Activated naive CD4-positive, alpha-beta T cell treated with anti-CD3 and anti-CD28 coated beads for 36 hours (primary cell): ENCODE results near the gene CDH13. TPM values are rescaled to one million over a fixed set of nuclear protein-coding genes. Genes with fewer than 3 reads are reported as not detected.

Source experiments
- CTCF ChIA-PET: fragments of 350-600 bp; sonication (Branson Sonifier 250); formaldehyde crosslinking; loops from one replicate; lab custom pipeline; 2021; ENCODE audit warnings: antibody characterized with exemption; lab: Charles Lee
- DNase-seq: peaks from one replicate; pipeline ENCODE4 v3.0.0-alpha.2; 2020
- H3K27ac Mint-ChIP-seq: one replicate; pipeline ENCODE4 v1.8.0; 2021; ENCODE audit warnings: mild to moderate bottlenecking, mixed read lengths
- H3K27me3 Mint-ChIP-seq: one replicate; pipeline ENCODE4 v1.8.0; 2021; ENCODE audit warnings: low read depth, mixed read lengths
- H3K36me3 Mint-ChIP-seq: one replicate; pipeline ENCODE4 v1.8.0; 2021; ENCODE audit warnings: low read depth, mixed read lengths
- H3K4me1 Mint-ChIP-seq: one replicate; pipeline ENCODE4 v1.8.0; 2021; ENCODE audit warnings: low read depth, mixed read lengths
- H3K4me3 Mint-ChIP-seq: one replicate; pipeline ENCODE4 v1.8.0; 2021; ENCODE audit warnings: mild to moderate bottlenecking, moderate library complexity, mixed read lengths
- H3K9me3 Mint-ChIP-seq: one replicate; pipeline ENCODE4 v1.8.0; 2021; ENCODE audit warnings: mixed read lengths
- intact Hi-C: fragments of 100-400 bp; cut with micrococcal nuclease; formaldehyde crosslinking; loops from one replicate; pipeline ENCODE4 v1.15.1; 2023
- total RNA-seq, 2 experiments: library from RNA; stranded (reverse); gene quantifications; one replicate each; pipeline ENCODE4 v1.2.3, GENCODE V29; 2021

CDH13 gene
- total RNA-seq, 2 experiments from 2014 or later, result not detected

DNA sequence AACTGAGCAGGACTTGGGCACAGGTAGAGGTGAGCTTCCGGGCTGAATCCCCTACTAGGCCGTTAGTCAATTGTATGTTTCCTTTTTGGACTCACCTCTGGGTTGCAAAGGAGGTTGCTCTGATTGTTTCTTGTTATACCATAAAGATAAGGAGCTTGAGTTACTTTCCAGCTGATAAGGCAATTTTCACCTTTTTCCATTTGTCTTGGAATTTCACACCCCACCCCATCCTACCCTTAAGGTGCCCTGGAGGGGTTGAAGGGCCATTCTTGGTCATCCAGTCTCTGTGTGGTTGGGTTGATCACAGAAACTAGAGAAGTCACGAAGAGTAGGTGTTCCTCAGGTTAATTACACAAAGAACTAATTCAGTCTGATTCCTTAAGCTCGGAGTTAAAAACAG, 162.2 kb downstream of the CDH13 start:
- Mint-ChIP-seq H3K27me3 (no peaks in the 10 kb centered on the region), H3K9me3 (no peaks in the 10 kb centered on the region), H3K36me3 (no peaks in the 10 kb centered on the region), H3K4me1 (no peaks in the 10 kb centered on the region), H3K4me3 (no peak overlapping the region), H3K27ac (no peak overlapping the region)
- no peak for DNase-seq
- CTCF ChIA-PET, result no interaction called here
- intact Hi-C loops, result no loop called here

DNA sequence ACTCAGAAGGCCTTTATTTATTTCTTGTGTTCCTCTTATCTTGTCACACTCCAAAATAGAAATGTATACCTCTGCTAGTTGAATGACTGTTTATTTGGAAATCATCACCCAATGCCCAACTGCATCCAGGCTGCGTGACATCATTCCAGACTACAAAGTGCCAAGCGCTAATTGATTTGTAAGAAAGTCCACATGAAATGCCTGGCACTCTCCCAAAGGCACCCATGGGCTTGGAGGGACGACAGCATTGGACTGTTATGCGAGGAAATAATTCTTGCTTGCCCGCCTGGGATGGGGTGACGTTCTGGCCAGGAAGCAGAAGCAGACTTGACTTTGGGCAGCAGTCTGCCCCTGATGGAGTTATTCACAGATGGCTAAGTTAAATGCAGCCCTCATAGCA, 165.9 kb downstream of the CDH13 start:
- H3K9me3 Mint-ChIP-seq, result no peaks in the 10 kb centered on the region
- no peak overlapping the region for H3K4me3 Mint-ChIP-seq
- intact Hi-C loops, result no loop called here
- H3K36me3 Mint-ChIP-seq, result no peaks in the 10 kb centered on the region
- no peaks in the 10 kb centered on the region for H3K27me3 Mint-ChIP-seq
- CTCF ChIA-PET, result no interaction called here
- no peak for DNase-seq
- H3K4me1 Mint-ChIP-seq, result no peaks in the 10 kb centered on the region
- no peak overlapping the region for H3K27ac Mint-ChIP-seq

DNA sequence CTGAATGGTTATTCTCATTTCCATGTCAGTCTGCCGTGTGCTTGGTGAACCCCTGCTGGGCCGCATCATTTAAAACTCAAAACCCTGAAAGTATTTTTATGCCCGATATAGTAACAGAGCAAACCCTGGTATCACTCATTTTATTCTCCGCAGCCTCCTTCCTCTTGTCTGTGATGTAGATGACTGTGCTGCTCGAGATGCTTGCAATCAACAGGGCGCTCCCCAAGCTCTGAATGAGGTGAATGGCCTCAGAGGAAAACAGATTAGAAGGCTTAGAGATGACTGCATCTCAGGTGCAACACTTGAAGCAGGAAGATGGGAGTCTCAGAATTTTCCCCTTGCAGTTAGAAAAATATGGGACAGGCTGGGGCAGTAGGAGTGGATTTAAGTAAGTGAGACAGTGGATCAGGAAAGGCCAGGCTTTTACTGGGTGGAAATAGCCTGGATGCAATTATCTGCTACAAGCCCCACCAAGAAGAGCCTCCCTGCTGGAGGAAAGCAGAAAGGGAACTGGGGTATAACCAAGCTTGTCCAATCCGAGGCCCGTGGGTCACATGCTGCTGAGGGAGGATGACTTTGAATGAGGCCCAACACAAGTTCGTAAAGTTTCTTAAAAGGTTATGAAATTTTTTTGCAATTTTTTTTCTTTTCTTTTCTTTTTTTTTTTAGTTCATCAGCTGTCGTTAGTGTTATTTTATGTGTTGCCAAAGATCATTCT, 166.9 kb downstream of the CDH13 start:
- H3K9me3 Mint-ChIP-seq, result no peaks in the 10 kb centered on the region
- H3K4me3 Mint-ChIP-seq, result no peak overlapping the region
- no peak overlapping the region for H3K27ac Mint-ChIP-seq
- CTCF ChIA-PET, result interaction anchor here (0.5 kb wide), 1 partner anchor 213 kb away, joined by 3 read pairs; no protein-coding TSS in a partner anchor
- DNase-seq, result no peak
- no peaks in the 10 kb centered on the region for H3K27me3 Mint-ChIP-seq
- no peaks in the 10 kb centered on the region for H3K36me3 Mint-ChIP-seq
- no peaks in the 10 kb centered on the region for H3K4me1 Mint-ChIP-seq
- intact Hi-C loops, result no loop called here

DNA sequence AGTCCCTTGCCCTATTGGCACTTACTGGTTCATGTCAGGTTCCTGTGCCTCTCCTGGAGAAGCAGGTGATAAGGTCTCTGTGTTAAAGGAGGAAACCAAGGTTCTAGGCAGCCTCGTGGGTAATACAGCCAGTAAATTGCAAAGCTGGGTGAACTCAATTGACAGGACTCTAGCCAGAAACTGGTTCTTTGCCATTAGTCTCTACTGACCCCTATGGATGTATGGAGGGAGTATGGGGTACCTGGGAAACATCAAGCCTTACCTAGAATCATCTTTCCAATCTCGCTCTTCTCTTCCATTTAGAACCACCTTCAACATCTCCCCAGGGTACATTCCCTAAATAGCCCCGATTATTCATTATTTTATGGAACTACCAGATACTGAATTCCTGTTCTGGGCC, 169.3 kb downstream of the CDH13 start:
- CTCF ChIA-PET, result no interaction called here
- Mint-ChIP-seq H3K27me3 (no peaks in the 10 kb centered on the region), H3K36me3 (no peaks in the 10 kb centered on the region), H3K4me3 (no peak overlapping the region), H3K9me3 (no peaks in the 10 kb centered on the region), H3K4me1 (no peaks in the 10 kb centered on the region), H3K27ac (no peak overlapping the region)
- no peak for DNase-seq
- intact Hi-C loops, result no loop called here

DNA sequence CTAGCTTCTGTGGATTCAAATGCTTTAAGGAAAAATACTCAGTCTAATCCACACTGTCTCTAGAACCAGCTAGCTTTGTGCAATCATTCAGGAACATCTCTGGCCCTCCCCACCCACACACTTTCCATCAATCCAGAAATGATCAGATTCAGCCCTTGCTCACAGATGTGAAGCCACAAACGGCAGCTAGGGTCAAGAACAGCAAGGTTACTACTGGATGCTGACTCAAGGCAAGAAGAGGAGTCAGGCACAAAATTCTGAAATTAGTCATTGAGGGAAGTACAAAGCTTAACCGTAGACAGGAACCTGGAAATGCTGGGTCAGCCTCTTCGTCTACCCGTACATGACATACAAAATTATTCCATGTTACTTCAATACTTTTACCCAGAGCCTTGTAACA, 174.6 kb downstream of the CDH13 start:
- H3K4me3 Mint-ChIP-seq, result no peak overlapping the region
- CTCF ChIA-PET, result interaction anchor here (0.6 to 0.9 kb wide), 2 partner anchors 12 to 44 kb away, joined by 3 read pairs; no protein-coding TSS in a partner anchor
- no peaks in the 10 kb centered on the region for H3K9me3 Mint-ChIP-seq
- H3K27me3 Mint-ChIP-seq, result peaks cover 3% of the 10 kb centered on the region
- intact Hi-C loops, result no loop called here
- no peaks in the 10 kb centered on the region for H3K4me1 Mint-ChIP-seq
- peak; percentile 4 for DNase-seq
- no peaks in the 10 kb centered on the region for H3K36me3 Mint-ChIP-seq
- no peak overlapping the region for H3K27ac Mint-ChIP-seq

DNA sequence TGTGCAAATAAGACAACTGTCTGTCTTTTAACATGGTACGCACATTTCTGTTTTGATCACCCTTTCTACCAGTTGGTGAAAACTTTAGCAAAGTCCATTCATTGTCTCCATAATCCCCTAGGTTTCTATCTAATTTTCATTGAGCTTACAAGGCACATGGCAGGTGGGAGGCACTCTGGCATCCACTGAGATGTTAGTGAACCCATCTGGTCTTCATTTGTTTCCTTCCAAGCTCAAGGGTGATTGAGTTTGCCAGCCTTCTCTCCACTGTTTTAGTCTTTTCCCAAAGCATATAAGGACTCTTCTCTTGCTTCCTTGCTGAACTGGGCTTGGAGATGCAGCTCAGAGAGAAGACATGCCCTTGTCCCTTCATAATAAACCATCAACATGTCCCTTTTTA, 179.1 kb downstream of the CDH13 start:
- no peak overlapping the region for H3K4me3 Mint-ChIP-seq
- CTCF ChIA-PET, result no interaction called here
- DNase-seq, result no peak
- no peaks in the 10 kb centered on the region for H3K4me1 Mint-ChIP-seq
- H3K27me3 Mint-ChIP-seq, result peaks cover 7% of the 10 kb centered on the region
- H3K36me3 Mint-ChIP-seq, result no peaks in the 10 kb centered on the region
- no peaks in the 10 kb centered on the region for H3K9me3 Mint-ChIP-seq
- intact Hi-C loops, result no loop called here
- H3K27ac Mint-ChIP-seq, result no peak overlapping the region

DNA sequence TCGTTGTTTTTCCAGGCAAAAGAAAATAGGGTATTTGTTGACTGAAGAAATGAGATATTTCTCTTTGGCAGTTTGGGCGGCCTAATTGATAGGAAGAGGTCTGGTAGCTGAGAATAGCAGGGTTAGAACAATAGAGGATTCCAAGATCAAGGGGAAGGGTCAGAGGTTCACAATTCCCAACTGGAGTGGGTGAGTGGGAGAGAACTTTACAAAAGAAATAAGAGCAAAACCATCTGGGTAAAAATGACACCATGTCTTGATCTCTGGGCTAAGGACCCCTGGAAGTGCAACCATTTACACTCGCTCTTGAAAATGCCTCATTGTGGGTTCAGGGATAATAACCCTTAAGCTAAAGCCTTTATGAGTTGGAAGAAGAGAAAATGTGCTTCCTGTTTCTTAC, 180.5 kb downstream of the CDH13 start:
- peaks cover 4% of the 10 kb centered on the region for H3K27me3 Mint-ChIP-seq
- CTCF ChIA-PET, result no interaction called here
- no peak overlapping the region for H3K4me3 Mint-ChIP-seq
- H3K9me3 Mint-ChIP-seq, result no peaks in the 10 kb centered on the region
- DNase-seq, result no peak
- no peaks in the 10 kb centered on the region for H3K4me1 Mint-ChIP-seq
- no peaks in the 10 kb centered on the region for H3K36me3 Mint-ChIP-seq
- H3K27ac Mint-ChIP-seq, result no peak overlapping the region
- intact Hi-C loops, result no loop called here

DNA sequence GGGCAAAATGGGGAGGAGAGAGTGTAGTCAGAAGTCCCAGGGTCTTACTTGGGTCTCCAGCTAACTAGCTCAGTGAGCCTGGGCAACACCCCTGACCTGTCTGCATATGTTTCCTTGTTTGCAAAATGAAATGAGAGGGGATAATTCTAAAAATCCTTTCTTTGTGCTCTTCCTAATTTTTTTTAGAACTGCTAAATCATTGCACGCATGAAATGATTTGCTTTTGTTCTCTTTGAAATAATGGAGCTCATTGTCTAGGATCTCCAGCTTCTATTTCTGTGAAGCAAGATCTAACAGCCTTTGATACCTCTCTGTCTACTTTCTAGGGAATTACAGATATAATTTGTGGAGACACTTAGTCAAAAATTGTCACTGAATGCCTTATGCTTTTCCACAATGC, 181.3 kb downstream of the CDH13 start:
- DNase-seq, result no peak
- Mint-ChIP-seq H3K4me1 (no peaks in the 10 kb centered on the region), H3K36me3 (no peaks in the 10 kb centered on the region), H3K27me3 (peaks cover 4% of the 10 kb centered on the region), H3K9me3 (no peaks in the 10 kb centered on the region), H3K4me3 (no peak overlapping the region), H3K27ac (no peak overlapping the region)
- intact Hi-C loops, result no loop called here
- CTCF ChIA-PET, result no interaction called here

DNA sequence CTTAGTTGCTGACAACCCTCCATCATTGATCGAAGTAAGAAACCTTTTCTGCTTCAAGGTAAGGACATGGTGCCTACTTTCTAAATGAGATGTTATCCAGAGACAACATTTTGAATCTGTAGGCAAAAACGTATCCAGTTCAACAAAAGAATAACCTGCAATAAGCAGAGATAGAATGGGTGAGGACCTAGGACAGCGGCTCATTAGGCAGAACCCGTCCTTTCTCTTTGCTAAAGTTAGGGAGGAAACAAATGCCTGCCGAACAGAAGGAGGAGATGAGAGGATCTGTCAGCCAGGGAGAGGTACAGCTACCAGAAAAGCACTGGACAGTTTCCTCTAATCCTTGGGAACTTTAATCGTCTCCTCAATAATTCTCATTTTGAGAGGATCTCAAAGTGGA, 183.3 kb downstream of the CDH13 start:
- CTCF ChIA-PET, result no interaction called here
- intact Hi-C loops, result no loop called here
- Mint-ChIP-seq H3K27me3 (peaks cover 4% of the 10 kb centered on the region), H3K4me3 (no peak overlapping the region), H3K36me3 (no peaks in the 10 kb centered on the region), H3K9me3 (no peaks in the 10 kb centered on the region), H3K4me1 (no peaks in the 10 kb centered on the region), H3K27ac (no peak overlapping the region)
- DNase-seq, result no peak

DNA sequence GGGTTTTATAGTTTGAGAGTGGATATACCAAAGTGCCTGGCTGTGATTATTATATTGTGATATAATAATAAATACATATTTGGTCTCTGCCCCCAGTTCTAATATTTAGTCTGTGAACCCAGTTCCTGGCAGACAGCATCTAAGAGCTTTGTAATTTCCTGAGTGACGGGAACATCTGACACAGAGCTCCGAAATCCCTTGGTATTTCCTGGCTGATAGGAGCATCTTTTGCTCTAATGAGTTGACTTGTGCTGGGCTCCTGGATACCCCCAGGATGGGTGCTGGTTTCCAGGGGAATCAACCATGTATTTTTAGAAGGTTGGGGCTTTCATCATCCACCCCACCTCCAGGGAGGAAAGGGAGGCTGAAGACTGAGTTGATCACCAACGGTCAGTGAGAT, 187.3 kb downstream of the CDH13 start:
- intact Hi-C loops, result no loop called here
- CTCF ChIA-PET, result no interaction called here
- Mint-ChIP-seq H3K4me1 (no peaks in the 10 kb centered on the region), H3K4me3 (no peak overlapping the region), H3K36me3 (no peaks in the 10 kb centered on the region), H3K27me3 (no peaks in the 10 kb centered on the region), H3K27ac (no peak overlapping the region), H3K9me3 (no peaks in the 10 kb centered on the region)
- DNase-seq, result no peak

DNA sequence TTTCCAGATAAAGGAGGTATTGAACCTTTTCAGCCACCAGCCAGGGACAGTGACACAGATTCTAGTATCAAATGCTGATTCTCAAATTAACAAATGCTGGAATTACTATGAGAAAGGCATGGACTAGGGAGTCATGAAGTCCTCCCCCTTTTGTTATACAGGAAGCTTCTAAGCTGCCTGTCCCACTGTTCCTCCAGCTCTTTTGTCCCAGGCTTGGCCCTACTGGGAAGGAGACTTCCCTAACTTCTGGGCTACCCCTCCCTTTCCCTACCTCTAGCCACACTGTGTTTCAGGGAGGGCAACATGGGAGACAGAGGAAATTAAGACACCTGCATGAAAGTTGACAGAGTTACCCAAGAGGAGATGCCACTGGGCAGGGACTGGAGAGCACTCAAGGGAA, 192.5 kb downstream of the CDH13 start:
- no peak overlapping the region for H3K4me3 Mint-ChIP-seq
- no peak for DNase-seq
- no peaks in the 10 kb centered on the region for H3K4me1 Mint-ChIP-seq
- intact Hi-C loops, result no loop called here
- CTCF ChIA-PET, result no interaction called here
- no peak overlapping the region for H3K27ac Mint-ChIP-seq
- H3K36me3 Mint-ChIP-seq, result no peaks in the 10 kb centered on the region
- H3K27me3 Mint-ChIP-seq, result peaks cover 3% of the 10 kb centered on the region
- no peaks in the 10 kb centered on the region for H3K9me3 Mint-ChIP-seq

DNA sequence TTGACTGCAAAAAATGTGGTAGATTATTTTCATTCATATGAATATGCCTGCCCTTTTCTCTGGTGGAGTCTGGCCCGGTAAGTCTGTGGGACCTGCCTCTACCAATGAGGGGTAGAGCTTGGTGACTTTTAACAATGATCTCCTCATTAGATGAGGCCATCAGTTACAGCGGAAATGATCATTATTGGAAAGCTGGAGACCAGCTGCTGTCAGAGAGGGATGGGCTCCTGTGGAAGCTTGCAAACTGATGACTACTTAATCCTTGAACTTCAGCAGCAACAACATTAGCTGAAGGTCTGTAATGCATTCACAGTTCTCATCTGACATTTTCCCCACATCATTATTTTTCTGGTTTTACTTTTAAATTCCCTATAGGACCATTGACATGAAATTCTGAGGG, 194.1 kb downstream of the CDH13 start:
- H3K4me1 Mint-ChIP-seq, result no peaks in the 10 kb centered on the region
- H3K27ac Mint-ChIP-seq, result no peak overlapping the region
- intact Hi-C loops, result loop anchor here (5.0 kb wide), 1 partner anchor 184 kb away; no protein-coding TSS in a partner anchor
- no peaks in the 10 kb centered on the region for H3K36me3 Mint-ChIP-seq
- no peak overlapping the region for H3K4me3 Mint-ChIP-seq
- H3K27me3 Mint-ChIP-seq, result peaks cover 3% of the 10 kb centered on the region
- no peak for DNase-seq
- no peaks in the 10 kb centered on the region for H3K9me3 Mint-ChIP-seq
- CTCF ChIA-PET, result no interaction called here

DNA sequence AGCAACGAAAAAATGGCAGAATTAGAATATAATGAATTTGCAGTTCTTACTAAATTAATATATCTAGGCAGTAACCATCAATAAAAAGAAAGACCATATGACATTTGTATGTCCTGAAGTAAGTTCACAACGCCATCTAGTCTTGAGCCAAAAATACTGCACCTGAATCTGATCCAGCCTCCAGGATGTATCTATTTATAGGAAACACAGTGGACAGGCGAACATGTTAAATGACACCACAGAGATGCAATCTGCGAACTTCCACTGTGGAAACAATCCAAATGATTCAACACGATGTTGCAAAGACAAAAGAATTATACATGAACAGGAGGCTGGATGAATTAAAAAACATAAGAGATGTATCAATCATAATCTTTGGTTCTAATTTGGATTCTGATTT, 197.6 kb downstream of the CDH13 start:
- peaks cover 3% of the 10 kb centered on the region for H3K27me3 Mint-ChIP-seq
- intact Hi-C loops, result loop anchor here (5.0 kb wide), 1 partner anchor 187 kb away; no protein-coding TSS in a partner anchor
- H3K4me3 Mint-ChIP-seq, result no peak overlapping the region
- no peaks in the 10 kb centered on the region for H3K4me1 Mint-ChIP-seq
- no peak for DNase-seq
- no peaks in the 10 kb centered on the region for H3K9me3 Mint-ChIP-seq
- H3K36me3 Mint-ChIP-seq, result no peaks in the 10 kb centered on the region
- CTCF ChIA-PET, result no interaction called here
- no peak overlapping the region for H3K27ac Mint-ChIP-seq
